HG03571 (cell line): ENCODE results near the gene LPAR2.

Source experiments
- ATAC-seq: cut with Tn5 transposase; IDR thresholded peaks from one replicate; pipeline ENCODE4 v1.9.1; 2021; ENCODE audit not compliant: unreplicated experiment

Gene LPAR2

GRCh38 chr19:19654441-19654840 lies 26.4 kb upstream of the LPAR2 start:
- ATAC-seq = no peak

- no peak for ATAC-seq
Observed at GRCh38 chr19:19653597-19654147, 25.7 kb upstream of the LPAR2 start.

GRCh38 chr19:19652482-19653295 lies 24.7 kb upstream of the LPAR2 start:
- no peak for ATAC-seq

- no peak for ATAC-seq
Observed at GRCh38 chr19:19651076-19651475, 23.1 kb upstream of the LPAR2 start.

GRCh38 chr19:19650331-19650730 lies 22.3 kb upstream of the LPAR2 start:
- ATAC-seq = no peak

- no peak for ATAC-seq
Observed at GRCh38 chr19:19649580-19649995, 21.6 kb upstream of the LPAR2 start.

GRCh38 chr19:19649155-19649554 lies 21.1 kb upstream of the LPAR2 start:
- no peak for ATAC-seq

- ATAC-seq = no peak
Observed at GRCh38 chr19:19647037-19647835, 19.2 kb upstream of the LPAR2 start.

GRCh38 chr19:19645233-19645870 lies 17.3 kb upstream of the LPAR2 start:
- no peak for ATAC-seq

GRCh38 chr19:19644054-19644388 lies 16.0 kb upstream of the LPAR2 start:
- ATAC-seq = no peak

GRCh38 chr19:19643158-19644053 lies 15.4 kb upstream of the LPAR2 start, which contains the start of gene GMIP:
Gene GMIP (minus strand): TSS chr19:19643657. CDS start chr19:19643529, 128 bp downstream.
- ATAC-seq = peak; percentile 71

- no peak for ATAC-seq
Observed at GRCh38 chr19:19642506-19643157, 14.6 kb upstream of the LPAR2 start.

GRCh38 chr19:19637523-19638251 lies 9.7 kb upstream of the LPAR2 start:
- no peak for ATAC-seq

GRCh38 chr19:19637186-19637522 lies 9.1 kb upstream of the LPAR2 start:
- no peak for ATAC-seq

- ATAC-seq = no peak
Observed at GRCh38 chr19:19636573-19637185, 8.7 kb upstream of the LPAR2 start.

GRCh38 chr19:19635313-19635702 lies 7.3 kb upstream of the LPAR2 start:
- ATAC-seq = no peak

GRCh38 chr19:19634516-19635312 lies 6.7 kb upstream of the LPAR2 start:
- ATAC-seq = no peak
